Progenitor cell of endocrine pancreas (in vitro differentiated cells): ENCODE measurements around the gene AMOT. TPM values are rescaled to one million over a fixed set of nuclear protein-coding genes. Genes with fewer than 3 reads are reported as not detected.

ENCODE experiments used
- DNase-seq: peaks from one replicate; pipeline ENCODE4 v3.0.0; 2021; ENCODE audit warnings: low spot score; ENCODE audit not compliant: unreplicated experiment
- H3K27ac Mint-ChIP-seq: 2 replicates; pipeline ENCODE4 v1.8.0; 2021; ENCODE audit warnings: mild to moderate bottlenecking, moderate library complexity, mixed read lengths
- H3K27me3 Mint-ChIP-seq: 2 replicates; pipeline ENCODE4 v1.8.0; 2021; ENCODE audit warnings: mixed read lengths
- H3K36me3 Mint-ChIP-seq: 2 replicates; pipeline ENCODE4 v1.8.0; 2022; ENCODE audit warnings: mixed read lengths; ENCODE audit not compliant: insufficient read depth
- H3K4me1 Mint-ChIP-seq: 2 replicates; pipeline ENCODE4 v1.8.0; 2021; ENCODE audit warnings: low read depth, mixed read lengths
- H3K4me3 Mint-ChIP-seq: 2 replicates; pipeline ENCODE4 v1.8.0; 2021; ENCODE audit warnings: low read depth, mild to moderate bottlenecking, moderate library complexity, mixed read lengths
- H3K9me3 Mint-ChIP-seq: 2 replicates; pipeline ENCODE4 v1.8.0; 2021; ENCODE audit warnings: low read depth, mixed read lengths
- total RNA-seq: library from RNA; stranded (reverse); gene quantifications from 2 replicates; pipeline ENCODE4 v1.2.1, GENCODE V29; 2021
- TF ChIP-seq, protein P1 (sequence below): fragments of 200-600 bp; sonication (generic); IDR thresholded peaks from one replicate; pipeline ENCODE4 v1.5.0; 2021; ENCODE audit warnings: antibody characterized with exemption, mild to moderate bottlenecking; ENCODE audit not compliant: unreplicated experiment

The AMOT gene
- total RNA-seq, 1 donor from 2014 or later: 494 TPM

GRCh38 chrX:112735147-112735546, 105.5 kb downstream of the AMOT start:
- H3K4me1 Mint-ChIP-seq: peaks cover 5% of the 10 kb centered on the region
- H3K4me3 Mint-ChIP-seq: no peak overlapping the region
- no peaks in the 10 kb centered on the region for H3K27me3 Mint-ChIP-seq
- H3K36me3 Mint-ChIP-seq: no peaks in the 10 kb centered on the region
- H3K9me3 Mint-ChIP-seq: peaks cover 10% of the 10 kb centered on the region
- TF ChIP-seq, protein P1, sequence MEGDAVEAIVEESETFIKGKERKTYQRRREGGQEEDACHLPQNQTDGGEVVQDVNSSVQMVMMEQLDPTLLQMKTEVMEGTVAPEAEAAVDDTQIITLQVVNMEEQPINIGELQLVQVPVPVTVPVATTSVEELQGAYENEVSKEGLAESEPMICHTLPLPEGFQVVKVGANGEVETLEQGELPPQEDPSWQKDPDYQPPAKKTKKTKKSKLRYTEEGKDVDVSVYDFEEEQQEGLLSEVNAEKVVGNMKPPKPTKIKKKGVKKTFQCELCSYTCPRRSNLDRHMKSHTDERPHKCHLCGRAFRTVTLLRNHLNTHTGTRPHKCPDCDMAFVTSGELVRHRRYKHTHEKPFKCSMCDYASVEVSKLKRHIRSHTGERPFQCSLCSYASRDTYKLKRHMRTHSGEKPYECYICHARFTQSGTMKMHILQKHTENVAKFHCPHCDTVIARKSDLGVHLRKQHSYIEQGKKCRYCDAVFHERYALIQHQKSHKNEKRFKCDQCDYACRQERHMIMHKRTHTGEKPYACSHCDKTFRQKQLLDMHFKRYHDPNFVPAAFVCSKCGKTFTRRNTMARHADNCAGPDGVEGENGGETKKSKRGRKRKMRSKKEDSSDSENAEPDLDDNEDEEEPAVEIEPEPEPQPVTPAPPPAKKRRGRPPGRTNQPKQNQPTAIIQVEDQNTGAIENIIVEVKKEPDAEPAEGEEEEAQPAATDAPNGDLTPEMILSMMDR: no peak
- H3K27ac Mint-ChIP-seq: no peak overlapping the region
- DNase-seq: no peak

GRCh38 chrX:112734290-112734689, 106.3 kb downstream of the AMOT start:
- peaks cover 2% of the 10 kb centered on the region for H3K4me1 Mint-ChIP-seq
- TF ChIP-seq, protein P1: no peak
- no peak overlapping the region for H3K4me3 Mint-ChIP-seq
- H3K36me3 Mint-ChIP-seq: no peaks in the 10 kb centered on the region
- DNase-seq: no peak
- no peak overlapping the region for H3K27ac Mint-ChIP-seq
- H3K27me3 Mint-ChIP-seq: no peaks in the 10 kb centered on the region
- H3K9me3 Mint-ChIP-seq: peaks cover 10% of the 10 kb centered on the region

DNA sequence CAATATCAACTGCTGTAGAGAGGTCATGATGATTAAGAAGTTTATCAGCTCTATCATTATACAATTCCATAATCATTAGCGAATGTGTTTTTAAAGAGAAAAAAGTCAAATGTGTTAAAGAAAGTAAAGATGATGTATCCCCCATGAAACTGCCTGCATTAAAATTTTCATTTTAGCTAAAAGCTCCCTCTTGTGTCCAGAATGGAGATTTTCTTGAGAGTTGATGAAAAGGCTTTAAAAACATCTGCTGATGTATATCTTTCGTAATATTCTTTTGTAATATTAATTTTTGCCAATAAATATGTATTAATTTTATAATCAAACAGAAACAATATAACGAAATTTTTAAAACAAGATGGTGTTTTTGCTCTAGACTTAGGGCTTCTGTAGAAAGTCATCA, 108.8 kb downstream of the AMOT start:
- H3K4me1 Mint-ChIP-seq: no peaks in the 10 kb centered on the region
- H3K27ac Mint-ChIP-seq: no peak overlapping the region
- TF ChIP-seq, protein P1: peak; percentile 45
- H3K9me3 Mint-ChIP-seq: peaks cover 10% of the 10 kb centered on the region
- no peaks in the 10 kb centered on the region for H3K36me3 Mint-ChIP-seq
- no peak overlapping the region for H3K4me3 Mint-ChIP-seq
- no peak for DNase-seq
- H3K27me3 Mint-ChIP-seq: no peaks in the 10 kb centered on the region

Other genes starting within 250 kb of the AMOT start
- gene LHFPL1, start 160.9 kb downstream of the AMOT start, total RNA-seq: 3.7 and 4.4 TPM in 2 replicates